GM19452 (cell line): ENCODE measurements around the gene KIF26A.

Experiments used
- ATAC-seq: cut with Tn5 transposase; IDR thresholded peaks from one replicate; pipeline ENCODE4 v1.9.1; 2021; ENCODE audit not compliant: unreplicated experiment

The KIF26A gene

DNA sequence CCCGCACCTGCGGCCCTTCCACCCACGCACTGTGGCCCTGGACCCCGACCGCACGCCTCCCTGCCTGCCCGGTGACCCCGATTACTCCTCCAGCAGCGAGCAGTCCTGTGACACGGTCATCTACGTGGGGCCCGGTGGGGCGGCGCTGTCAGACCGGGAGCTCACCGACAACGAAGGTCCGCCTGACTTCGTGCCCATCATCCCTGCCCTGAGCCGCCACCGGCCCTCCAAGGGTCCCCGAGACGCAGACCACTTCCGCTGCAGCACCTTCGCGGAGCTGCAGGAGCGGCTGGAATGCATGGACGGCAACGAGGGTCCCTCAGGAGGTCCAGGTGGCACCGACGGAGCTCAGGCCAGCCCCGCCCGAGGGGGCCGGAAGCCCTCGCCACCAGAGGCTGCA, 36.7 kb downstream of the KIF26A start:
- no peak for ATAC-seq

DNA sequence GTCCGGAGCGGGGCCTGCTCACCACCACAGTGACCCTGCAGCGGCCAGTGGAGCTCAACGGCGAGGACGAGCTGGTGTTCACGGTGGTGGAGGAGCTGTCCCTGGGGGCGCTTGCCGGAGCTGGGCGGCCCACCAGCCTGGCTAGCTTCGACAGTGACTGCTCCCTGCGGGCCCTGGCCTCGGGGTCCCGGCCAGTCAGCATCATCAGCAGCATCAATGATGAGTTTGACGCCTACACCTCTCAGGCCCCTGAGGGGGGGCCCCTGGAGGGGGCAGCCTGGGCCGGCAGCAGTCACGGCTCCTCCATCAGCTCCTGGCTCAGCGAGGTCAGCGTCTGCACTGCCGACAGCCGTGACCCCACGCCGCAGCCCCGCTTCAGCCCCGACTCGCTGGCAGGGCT, 37.4 kb downstream of the KIF26A start:
- no peak for ATAC-seq

DNA sequence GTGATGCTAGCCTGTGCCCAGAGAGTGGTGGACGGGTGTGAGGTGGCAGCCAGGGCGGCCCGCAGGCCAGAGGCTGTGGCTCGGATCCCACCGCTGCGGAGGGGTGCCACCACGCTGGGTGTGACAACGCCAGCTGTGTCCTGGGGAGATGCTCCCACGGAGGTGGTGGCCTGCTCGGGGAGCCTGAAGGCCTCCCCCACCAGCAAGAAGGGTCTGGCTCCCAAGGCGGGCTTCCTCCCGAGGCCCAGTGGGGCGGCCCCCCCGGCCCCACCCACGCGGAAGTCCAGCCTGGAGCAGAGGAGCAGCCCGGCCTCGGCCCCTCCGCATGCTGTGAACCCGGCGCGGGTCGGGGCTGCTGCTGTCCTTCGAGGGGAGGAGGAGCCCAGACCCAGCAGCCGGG, 38.2 kb downstream of the KIF26A start:
- no peak for ATAC-seq

DNA sequence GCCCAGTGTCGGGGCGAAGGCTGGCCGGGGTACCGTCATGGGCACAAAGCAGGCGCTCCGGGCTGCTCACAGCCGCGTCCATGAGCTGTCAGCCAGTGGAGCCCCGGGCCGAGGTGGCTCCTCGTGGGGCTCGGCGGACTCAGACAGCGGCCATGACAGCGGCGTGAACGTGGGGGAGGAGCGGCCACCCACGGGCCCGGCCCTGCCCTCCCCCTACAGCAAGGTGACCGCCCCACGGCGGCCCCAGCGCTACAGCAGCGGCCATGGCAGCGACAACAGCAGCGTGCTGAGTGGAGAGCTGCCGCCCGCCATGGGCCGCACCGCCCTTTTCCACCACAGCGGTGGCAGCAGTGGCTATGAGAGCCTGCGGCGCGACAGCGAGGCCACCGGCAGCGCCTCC, 39.0 kb downstream of the KIF26A start:
- ATAC-seq: no peak

DNA sequence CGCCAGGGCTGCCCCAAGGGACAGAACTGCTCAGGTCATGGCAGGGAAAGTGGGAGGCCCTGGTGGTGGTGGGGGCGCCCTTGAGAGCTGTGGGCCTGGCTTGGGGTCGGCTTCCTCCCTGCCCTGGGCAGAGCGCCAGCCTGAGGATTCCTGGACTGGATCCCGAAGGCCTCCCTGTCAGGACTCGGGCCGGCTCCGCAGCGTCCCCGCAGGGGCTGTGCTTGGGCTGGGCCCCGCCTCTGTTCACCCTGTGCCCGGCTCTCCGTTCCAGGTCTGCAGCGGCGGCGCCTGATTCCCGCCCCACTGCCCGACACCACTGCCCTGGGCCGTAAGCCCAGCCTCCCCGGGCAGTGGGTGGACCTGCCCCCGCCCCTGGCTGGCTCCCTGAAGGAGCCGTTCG, 39.9 kb downstream of the KIF26A start:
- no peak for ATAC-seq

DNA sequence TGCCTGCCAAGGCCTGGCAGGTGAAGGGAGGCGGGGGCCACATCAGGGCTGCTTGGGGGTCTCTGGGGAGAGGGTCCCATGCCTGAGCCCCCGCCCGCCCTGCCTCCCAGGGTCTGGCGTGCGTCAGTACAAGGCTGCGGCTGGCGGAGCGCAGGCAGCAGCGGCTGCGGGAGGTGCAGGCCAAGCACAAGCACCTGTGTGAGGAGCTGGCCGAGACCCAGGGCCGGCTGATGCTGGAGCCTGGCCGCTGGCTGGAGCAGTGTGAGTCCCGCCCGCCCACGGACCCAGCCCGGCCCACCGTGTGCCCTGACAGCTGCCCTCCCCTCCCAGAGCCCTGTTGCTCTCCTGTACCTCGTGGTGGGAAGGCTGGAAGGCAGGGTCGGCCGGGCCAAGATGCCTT, 40.7 kb downstream of the KIF26A start:
- no peak for ATAC-seq

DNA sequence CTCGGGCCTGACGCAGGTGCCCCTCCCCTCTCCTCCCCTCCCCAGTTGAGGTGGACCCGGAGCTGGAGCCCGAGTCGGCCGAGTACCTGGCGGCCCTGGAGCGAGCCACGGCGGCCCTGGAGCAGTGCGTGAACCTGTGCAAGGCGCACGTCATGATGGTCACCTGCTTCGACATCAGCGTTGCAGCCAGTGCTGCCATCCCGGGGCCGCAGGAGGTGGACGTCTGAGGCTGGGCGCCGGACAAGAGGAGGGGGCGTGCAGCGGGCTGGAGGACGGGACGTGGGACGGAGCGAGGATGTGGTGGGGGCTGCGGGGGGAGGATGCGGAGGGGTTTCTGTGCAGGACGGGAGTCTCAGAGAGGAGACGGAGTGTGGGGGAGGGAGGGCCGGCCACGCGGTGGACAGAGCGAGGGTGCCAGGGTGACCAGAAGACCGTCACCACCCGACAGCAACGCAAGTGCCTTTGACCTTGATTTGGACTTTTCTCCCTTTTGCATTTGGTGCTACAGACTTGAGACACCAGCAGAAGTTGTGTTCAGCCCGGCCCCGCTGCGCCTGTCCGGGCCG, 41.3 kb downstream of the KIF26A start:
- ATAC-seq: no peak

DNA sequence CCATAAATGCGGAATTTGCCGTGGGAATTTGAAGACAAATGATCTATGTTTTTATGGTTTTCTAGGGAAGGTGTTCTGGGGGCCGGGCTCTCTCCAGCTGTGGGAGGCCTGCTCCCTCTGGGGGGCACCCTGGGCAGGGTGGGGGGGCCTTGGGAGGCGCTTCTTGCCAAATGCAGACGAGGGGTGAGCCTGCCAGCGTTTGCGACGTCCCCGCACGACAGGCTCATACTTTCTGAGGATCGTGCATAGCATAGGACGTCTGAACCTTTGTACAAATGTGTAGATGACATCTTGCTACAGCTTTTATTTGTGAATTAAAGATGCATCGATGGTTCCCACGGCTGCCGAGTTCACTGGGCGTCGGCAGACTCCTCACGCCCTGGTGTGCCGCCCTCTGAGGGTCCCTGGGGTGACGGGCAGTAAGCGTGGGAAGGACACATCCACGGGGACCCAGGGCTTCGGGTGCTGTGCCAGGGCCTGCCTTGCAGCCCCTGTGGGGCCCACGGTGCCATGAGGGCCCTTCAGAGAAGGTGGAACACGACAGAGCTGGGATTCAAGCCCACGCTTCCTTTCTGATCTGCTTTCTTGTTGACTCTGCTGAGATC, 42.3 kb downstream of the KIF26A start:
- ATAC-seq: no peak

DNA sequence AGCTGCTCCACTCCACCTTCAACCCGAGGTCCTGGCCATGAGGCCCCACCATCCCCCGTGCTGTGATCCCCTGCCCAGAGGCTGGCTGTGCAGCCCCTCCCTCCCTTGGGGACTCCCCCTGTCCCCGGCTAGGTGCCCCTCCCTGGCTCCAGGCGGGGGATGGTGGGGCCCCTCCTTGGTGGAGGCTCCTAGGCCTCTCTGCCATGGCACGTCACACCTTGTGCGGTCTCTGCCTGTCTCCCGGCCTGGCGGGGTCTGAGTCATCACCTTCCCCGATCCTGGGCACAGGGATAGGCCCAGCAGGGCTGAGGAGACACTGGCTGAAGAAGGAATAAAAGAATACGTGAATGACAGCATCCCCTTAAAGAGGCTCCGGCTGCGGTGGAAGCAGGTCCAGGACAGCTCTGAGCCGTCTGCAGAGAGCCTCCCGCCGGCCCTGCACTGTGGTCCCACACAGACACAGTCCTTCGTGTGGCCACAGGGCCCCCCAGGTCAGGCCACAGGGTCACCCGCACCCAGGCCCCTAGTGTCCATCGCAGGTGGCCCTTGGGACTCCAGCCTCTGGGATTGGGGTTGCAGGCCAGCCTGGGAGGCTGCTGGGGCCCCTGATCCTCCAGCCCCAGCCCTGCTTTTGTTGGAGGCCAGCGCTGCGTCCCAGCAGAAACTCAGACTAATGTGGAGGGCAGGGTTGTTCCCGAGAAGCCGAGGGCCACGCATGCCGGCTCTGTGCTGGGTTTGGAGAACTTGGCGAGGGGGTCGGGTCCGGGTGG, 43.6 kb downstream of the KIF26A start:
- no peak for ATAC-seq

DNA sequence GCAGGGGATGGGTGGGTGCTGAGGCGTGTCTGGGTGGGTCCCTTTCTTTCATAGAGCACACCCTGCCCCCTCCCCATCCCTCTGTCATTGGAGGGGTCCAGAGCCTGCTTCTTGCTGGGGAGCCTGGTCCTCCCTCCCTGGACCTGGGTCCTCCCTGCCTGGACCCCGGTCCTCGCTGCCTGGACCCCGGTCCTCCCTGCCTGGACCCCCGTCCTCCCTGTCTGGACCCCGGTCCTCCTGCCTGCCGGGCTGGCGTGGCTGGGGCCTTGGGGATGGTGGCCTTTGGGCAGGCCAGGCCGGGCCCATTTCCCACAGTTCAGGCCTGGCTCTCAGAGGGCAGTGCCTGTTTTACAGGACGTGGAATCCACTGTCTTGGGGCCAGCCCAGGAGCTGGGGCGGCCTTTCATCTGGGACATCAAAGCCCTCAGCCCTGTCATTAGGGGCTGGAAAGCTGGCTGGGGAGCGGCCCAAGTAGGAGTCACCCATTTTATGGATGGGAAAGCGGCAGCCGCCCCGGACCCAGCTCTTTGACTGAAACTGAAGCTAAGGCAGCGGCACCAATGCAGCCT, 44.6 kb downstream of the KIF26A start:
- ATAC-seq: no peak

DNA sequence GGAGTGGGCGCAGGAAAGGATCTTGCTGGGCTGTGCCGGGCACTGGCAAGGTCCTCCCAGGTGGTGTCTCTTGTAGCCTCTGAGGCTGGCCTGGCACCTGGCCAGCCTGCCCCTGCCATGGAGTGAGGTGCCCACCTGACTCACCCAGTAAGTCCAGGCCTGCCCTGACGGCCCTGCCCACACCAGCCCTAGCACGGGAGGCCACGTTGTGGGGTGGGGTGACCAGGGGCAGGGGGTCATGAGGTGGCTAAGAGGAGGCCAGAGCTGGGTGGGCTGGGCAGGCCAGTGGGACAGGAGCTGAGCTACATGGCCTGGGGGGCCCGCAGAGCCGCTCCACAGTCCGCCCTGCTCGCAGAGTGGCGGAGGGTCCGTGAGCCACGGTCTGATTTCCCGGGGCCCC, 45.4 kb downstream of the KIF26A start:
- ATAC-seq: no peak

DNA sequence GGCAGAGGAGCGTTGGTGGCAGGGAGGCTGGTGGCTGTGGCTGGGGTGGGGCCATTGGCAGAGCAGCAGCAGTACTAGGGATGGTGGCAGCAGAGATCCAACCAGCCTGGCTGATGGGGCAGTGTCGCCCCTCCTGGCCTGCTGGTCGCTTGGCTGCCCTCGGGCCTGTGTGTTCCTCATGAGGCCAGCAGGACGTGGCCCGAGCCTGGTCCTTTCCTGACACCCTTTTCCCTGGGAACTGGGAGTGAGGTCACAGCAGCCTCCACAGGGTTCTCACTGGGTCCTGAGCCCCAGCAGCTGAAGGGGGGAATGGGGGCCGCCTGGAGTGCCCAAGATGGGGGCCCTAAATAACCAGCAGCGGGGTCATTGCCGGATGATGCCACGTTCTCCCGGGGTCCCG, 46.1 kb downstream of the KIF26A start:
- no peak for ATAC-seq

DNA sequence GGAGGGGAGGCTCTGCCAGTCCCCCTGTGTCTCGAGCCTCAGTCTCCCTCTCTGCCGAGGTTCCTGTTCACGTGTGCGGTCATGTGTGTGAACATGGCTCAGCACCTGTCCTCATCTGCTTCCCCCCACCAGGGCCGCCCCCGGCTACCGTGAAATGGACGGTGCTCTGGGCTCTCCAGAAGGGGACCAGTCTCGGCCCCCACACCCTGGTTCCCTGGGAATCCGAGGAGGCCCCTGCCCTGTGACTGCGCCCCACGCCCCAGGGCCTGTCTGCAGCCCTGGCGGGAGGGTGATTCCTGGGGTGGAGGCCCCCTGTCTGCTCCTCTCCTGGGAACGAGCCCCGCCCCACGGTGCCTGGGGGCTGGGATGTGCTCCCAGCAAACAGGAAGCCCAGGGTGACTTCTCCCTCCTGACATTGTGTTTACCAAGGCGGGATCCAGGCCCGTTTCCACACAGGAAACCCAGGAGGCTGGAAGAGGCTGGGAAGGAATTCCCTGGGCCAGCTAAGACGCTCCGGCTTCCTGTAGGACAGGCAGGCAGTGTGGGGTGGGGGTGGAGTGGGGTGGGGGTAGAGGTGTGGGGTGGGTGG, 46.6 kb downstream of the KIF26A start:
- ATAC-seq: no peak

DNA sequence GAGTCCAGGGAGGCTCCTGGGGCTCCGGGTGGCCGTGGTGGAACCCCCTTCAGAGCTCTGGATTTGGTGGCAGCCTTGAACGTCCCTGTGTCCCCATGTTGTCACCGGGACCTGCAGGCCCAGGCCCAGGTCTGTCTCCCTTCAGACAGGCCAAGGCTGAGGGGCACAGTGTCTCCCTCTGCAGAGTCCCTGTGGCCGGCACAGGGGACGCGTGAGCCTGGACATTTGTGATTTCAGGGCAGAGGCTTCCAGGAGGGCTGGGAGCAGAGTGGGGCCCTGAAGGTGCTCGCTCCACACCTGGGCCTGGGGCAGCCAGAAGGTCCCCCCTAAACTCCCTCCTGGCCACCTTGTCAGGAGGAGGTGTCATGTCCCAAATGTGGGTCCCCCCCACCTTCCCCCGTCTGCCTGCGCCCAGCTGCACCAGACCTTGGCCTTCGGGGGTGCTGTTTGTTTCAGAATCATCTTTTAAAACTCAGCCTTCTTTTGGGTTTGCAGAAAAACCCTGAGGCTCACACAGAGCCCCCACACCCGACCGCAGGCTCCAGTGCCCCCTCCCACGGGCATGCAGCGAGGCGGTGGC, 47.6 kb downstream of the KIF26A start:
- ATAC-seq: no peak

DNA sequence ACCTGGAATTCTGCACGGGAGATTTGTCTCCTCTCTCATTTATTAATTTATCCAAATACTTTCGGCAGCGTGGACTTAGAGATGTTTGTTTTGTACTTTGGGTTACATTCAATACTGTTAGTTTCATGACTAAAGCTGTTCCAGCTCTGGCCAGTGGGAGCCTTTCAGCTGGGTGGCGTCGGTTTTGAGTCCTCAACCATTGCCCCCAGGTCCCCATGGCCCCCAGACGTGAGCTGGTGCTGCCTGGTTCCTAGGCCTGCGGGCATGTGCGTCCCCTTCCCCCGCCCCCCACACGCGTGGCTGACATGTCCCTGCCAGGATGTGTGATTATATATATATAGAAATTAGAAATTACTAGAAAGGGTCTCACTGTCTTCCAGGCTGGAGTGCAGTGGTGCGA, 48.2 kb downstream of the KIF26A start:
- ATAC-seq: no peak

DNA sequence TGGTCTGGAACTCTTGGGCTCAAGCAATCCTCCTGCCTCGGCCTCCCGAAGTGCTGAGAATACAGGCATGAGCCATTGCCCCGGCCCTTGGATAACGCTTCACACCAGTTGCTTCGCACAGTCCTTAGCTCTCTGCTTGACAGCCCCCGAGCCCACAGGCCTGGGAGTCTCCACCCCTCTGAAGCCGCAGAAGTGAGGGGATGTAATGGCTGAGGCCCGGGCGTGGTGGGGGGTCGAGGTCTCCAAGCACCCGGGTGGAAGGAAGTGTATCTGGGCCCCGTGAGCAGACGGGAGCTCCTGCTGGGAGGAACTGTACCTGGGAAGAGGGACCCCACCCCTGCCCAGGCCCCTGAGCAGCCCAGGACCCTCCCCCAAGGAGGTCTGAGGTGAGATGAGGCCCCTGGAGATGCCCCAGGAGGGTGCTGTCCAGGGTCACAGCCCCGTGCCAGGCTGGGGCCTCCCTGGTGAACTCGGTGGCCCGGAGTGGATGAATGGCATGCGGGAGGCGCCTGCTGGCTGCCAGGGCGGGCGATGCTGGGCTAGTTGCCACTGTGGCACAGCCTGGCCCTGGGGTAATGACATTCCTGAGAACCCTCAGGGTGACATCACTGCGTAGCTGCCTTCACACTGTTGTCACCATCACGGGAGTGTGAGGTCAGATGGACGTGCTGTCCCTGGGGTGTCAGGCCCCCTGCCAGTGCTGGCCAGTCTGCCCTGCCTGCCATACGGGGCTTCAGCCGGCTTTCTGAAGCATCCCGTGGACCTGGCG, 48.9 kb downstream of the KIF26A start:
- ATAC-seq: no peak

DNA sequence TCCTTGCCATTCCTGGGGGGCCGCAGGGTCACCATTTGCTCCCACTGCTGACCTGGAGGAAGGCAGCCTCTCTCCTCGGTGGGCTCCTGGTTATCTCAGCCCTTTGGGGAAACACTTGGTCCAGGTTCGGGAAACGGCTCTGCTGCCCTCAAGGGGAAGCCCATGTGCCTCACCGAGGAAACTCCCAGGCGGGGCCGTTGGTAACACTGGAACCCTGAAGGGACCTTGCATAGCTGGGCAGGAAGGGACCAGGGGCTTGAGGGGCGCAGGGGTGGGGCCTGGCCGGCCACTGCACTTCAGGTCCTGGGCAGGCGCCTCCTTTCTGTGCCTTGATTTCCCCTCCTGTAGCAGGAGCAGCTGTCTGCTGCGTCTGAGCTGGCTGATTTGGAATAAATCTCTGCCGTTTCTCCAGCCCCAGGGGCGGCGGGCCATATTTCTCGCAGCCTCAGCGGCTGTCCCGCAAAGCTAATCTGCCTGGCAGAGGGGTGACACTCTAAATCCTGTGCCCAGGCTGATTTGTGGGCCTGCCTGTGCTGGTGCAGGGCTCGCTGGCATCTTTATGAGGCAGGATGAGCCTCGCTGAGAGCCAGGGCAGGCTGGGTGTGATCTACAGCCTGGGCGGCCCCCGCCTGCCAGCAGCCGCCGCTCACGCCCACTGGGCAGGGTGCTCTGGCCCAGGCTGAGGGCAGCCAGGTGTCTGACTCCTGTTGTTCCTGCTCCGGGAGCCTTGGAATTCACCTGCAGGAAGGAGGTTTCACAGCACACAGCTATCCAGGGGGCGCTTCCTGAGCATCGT, 49.7 kb downstream of the KIF26A start:
- ATAC-seq: no peak

DNA sequence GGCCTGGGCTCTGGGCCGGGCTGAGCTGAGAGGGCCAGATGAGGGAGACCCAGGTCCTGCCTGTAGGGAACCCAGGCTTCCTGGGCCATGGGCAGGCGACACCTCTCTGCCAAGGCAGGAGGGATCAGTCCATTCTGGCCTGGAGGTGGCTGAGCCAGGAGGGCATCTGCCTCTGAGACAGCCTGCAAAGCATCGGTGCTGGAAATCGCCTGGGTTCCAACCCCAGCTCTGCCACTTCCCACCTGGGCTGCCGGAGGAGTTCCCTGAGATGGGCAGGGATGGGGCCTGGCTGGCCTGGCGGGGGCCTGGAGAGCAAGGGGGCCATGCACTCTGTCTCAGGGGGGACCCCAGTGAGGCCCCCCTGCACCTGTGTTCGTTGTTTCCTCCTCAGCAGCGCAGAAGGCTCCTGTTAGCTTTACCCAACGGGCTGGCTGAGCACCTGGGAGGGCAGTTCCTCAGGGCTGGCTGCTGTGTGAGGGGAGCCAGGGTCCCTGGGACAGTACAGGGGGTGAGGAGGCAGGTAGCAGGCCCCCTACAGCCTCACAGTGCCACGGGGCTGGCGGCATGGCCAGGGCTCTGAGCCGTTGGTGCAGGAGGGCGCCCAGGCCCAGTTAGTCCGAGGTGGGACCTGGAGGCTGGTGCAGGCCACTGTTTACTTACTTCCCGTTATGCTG, 50.5 kb downstream of the KIF26A start:
- ATAC-seq: no peak

DNA sequence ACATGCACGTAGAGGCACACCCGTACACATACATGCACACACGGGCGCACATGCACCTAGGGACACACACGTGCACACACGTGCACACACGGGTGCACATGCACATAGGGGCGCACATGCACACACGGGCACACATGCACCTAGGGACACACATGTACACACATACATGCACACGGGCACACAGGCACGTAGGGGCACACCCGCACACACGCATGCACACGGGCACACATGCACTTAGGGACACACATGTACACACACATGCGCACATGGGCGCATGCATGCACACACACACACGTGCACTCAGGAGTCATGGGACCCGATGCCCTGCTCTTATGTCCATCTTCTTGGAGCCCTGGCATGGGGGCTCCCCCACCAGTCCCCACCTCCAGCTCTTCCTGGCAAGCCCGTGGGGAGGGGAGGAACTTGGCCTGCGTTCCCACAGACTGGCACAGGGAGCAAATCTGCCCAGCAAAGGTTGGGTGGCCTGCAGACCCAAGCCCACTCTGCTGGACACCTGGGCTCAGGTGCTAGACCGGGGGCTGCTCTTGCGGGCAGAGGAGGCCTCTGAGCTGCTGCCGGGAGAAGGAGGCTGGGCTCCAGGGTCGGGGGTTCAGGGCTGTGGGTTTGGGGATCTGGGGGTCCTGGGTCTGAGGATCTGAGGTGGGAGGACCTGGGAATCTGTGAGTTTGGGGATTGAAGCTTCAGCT, 51.4 kb downstream of the KIF26A start:
- ATAC-seq: no peak
